ENCODE data around the gene RIC8B. TPM values are rescaled to one million over a fixed set of nuclear protein-coding genes. Genes with fewer than 3 reads are reported as not detected.

RIC8B gene
- total RNA-seq, 4 donors from 2014 or later = 15.1 to 24.9 (median 21.6) TPM

DNA sequence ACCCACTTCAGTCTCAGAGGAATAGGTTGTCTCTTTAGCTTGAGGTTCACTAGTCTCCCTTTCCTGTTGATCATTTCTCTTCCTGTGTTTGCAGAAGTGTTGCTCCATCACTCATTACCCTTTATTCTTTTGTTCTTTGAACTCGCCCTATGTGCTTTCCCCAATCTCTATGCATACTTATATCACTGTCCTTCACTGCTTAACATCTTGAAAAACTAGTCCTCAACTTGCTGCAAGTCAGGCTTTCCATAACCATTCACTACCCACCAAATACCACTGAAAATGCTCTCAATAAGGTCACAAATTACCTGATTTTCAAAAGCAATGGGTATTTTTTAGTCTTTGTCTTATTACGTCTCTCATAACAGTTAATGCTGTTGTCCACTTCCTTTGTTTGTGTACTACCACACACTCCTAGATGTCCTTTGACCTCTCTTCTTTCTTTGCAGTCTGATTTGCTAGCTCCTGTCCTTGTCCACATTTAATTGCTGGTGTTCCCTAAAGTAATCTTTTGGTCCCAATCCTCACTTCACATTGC is 80.8 kb downstream of the RIC8B start:
- no peaks in the 10 kb centered on the region for H3K27me3 ChIP-seq
- TF ChIP-seq, protein P1, sequence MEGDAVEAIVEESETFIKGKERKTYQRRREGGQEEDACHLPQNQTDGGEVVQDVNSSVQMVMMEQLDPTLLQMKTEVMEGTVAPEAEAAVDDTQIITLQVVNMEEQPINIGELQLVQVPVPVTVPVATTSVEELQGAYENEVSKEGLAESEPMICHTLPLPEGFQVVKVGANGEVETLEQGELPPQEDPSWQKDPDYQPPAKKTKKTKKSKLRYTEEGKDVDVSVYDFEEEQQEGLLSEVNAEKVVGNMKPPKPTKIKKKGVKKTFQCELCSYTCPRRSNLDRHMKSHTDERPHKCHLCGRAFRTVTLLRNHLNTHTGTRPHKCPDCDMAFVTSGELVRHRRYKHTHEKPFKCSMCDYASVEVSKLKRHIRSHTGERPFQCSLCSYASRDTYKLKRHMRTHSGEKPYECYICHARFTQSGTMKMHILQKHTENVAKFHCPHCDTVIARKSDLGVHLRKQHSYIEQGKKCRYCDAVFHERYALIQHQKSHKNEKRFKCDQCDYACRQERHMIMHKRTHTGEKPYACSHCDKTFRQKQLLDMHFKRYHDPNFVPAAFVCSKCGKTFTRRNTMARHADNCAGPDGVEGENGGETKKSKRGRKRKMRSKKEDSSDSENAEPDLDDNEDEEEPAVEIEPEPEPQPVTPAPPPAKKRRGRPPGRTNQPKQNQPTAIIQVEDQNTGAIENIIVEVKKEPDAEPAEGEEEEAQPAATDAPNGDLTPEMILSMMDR (IDR thresholded peaks at IDR 0.05) = no peak
- no peak for TF ChIP-seq EP300 (IDR thresholded peaks at IDR 0.05)
- TF ChIP-seq POLR2A (IDR thresholded peaks at IDR 0.05) = no peak
- DNase-seq (ENCODE audit: low spot score in 2 of 2) = no peak
- no peak overlapping the region for H3K4me3 ChIP-seq
- no peak overlapping the region for H3K27ac ChIP-seq
- no peaks in the 10 kb centered on the region for H3K4me1 ChIP-seq
- H3K36me3 ChIP-seq = peaks cover 0 to 32% (median 0%) of the 10 kb centered on the region in 3 donors
- WGBS, 2 donors = 89 to 95% methylated on average over 2 of the region's 2 CpGs
- no peaks in the 10 kb centered on the region for H3K9me3 ChIP-seq

DNA sequence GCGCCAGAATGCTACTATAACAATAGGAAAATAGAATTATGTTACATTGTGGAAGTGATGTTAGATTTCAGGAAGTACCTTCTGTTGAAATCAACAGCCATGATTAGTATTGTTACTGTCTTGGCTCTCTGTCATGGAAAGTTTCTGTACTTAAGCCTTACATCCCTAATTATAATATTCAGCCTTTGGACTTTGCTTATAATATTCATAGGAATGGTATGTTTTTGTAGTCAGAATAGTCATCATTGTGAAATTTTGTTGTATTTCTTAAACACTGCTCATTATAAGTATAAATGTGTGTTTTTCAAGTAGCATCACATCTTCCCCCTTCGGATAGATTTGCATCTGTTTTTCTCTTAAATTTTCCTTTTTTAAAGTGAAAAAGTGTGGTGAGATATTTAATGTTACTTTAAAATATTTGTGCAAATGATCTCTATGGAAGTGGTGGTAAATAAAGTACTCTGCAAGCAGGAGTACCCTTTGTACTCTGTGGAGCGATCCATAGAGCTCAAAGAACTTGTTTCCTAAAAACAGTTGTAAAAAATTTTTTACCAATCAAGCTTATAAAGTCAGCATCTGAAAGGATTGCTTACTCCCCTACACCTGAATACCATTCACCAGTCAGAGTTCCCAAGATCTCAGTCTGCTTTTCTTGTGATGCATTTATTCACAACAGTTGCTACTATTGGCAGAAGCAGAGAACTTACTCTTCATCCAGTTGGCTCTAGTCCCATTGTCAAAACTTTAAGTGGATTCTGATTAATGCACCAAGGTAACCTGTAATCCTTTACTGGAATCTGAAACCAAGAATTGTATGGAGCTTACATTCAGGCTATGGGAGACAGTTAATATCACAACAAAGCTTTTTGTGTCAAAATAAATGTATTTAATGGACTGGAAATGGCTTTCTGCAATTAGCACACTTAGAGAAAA is 87.8 kb downstream of the RIC8B start:
- 89 to 94% methylated on average over 3 of the region's 3 CpGs for WGBS, 2 donors

DNA sequence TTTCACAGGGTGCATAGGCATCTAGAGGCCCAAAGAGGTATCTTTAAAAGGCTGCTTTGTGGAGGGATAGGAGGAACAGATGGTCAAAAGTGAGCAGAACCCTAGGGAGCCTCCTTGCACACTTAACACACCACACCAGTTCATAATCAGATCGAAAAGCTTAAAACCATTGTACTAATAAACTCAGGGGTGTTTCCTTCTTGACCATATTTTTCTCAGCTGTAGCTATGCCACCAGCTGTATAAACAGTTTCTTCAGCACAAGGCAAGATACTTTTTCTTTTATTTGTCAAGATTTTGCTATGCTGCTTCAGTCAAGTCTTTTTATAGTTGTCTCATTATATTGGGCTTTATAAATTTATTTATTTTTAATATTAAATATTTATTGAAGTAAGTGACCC is 88.7 kb downstream of the RIC8B start:
- H3K36me3 ChIP-seq = peaks cover 0 to 21% (median 0%) of the 10 kb centered on the region in 3 donors
- no peaks in the 10 kb centered on the region for H3K9me3 ChIP-seq
- H3K4me3 ChIP-seq = no peak overlapping the region
- TF ChIP-seq POLR2A (IDR thresholded peaks at IDR 0.05) (no peak), EP300 (IDR thresholded peaks at IDR 0.05) (no peak)
- TF ChIP-seq, protein P1 (IDR thresholded peaks at IDR 0.05) = no peak
- H3K27ac ChIP-seq = no peak overlapping the region
- peaks cover 0 to 44% (median 0%) of the 10 kb centered on the region in 4 donors for H3K4me1 ChIP-seq
- 47 to 77% methylated on average over 1 of the region's 1 CpG for WGBS, 2 donors
- no peaks in the 10 kb centered on the region for H3K27me3 ChIP-seq
- DNase-seq (ENCODE audit: low spot score in 2 of 2) = no peak

More for the DNA sequence above, 87.8 kb downstream of the RIC8B start:
- H3K27me3 ChIP-seq = no peaks in the 10 kb centered on the region
- no peak overlapping the region for H3K4me3 ChIP-seq
- no peak overlapping the region for H3K27ac ChIP-seq
- peaks cover 0 to 21% (median 0%) of the 10 kb centered on the region in 3 donors for H3K36me3 ChIP-seq
- TF ChIP-seq EP300 (IDR thresholded peaks at IDR 0.05) (no peak), POLR2A (IDR thresholded peaks at IDR 0.05) (no peak)
- TF ChIP-seq, protein P1 (IDR thresholded peaks at IDR 0.05) = no peak
- DNase-seq (ENCODE audit: low spot score in 2 of 2) = no peak
- H3K9me3 ChIP-seq = no peaks in the 10 kb centered on the region
- H3K4me1 ChIP-seq = peaks cover 0 to 36% (median 0%) of the 10 kb centered on the region in 4 donors

DNA sequence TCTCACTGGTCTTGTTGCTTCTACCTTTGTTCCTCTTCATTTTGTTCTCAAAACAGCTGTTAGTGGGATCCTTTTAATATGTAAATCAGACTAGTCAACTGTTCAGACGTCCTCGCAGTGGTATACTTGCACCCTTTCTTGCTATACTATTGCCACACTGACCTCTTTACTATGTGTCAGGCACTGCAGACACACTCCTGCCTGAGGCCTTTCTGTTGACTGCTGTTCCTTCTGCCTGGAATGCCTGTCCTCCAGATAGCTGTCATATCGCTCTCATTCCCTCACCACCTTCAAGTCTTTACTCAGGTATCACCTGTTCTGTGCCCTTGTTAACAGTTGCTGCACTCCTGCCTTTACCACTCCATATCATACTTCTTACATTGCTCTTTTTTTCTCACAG is 91.2 kb downstream of the RIC8B start:
- H3K9me3 ChIP-seq = no peaks in the 10 kb centered on the region
- H3K36me3 ChIP-seq = peaks cover 0 to 8% (median 0%) of the 10 kb centered on the region in 3 donors
- peaks cover 0 to 44% (median 0%) of the 10 kb centered on the region in 4 donors for H3K4me1 ChIP-seq
- TF ChIP-seq, protein P1 (IDR thresholded peaks at IDR 0.05) = no peak
- no peak for TF ChIP-seq EP300 (IDR thresholded peaks at IDR 0.05)
- no peak for TF ChIP-seq POLR2A (IDR thresholded peaks at IDR 0.05)
- no peak for DNase-seq (ENCODE audit: low spot score in 2 of 2)
- H3K27ac ChIP-seq = no peak overlapping the region
- no peaks in the 10 kb centered on the region for H3K27me3 ChIP-seq
- WGBS, 2 donors = 62 to 63% methylated on average over 3 of the region's 3 CpGs
- no peak overlapping the region for H3K4me3 ChIP-seq

All from tibial nerve (tissue), 4 donors.